ENCODE measurements around the gene SPAG5.

- TF ChIP-seq TAF1 (IDR thresholded peaks at IDR 0.05; ENCODE audit: low read depth) = no peak
- peak; percentile 60 for TF ChIP-seq CTCF (IDR thresholded peaks at IDR 0.05; ENCODE audit: poor library complexity, severe bottlenecking)
Observed at GRCh38 chr17:28643983-28644786, 45.4 kb upstream of the SPAG5 start.
